A673 (cell line): Measurements from ENCODE around the gene DGKZ. TPM values are rescaled to one million over a fixed set of nuclear protein-coding genes. Genes with fewer than 3 reads are reported as not detected.

Experiments
- BruUV-seq: library from RNA; stranded (reverse); fragments of 400-500 nt; replicated peaks from 2 replicates; lab custom pipeline; 2021; lab: Mats Ljungman, UMichigan
- CTCF ChIA-PET: fragments of 300-600 bp; sonication (Branson Sonifier 250); formaldehyde crosslinking; loops from one replicate; lab custom pipeline; 2022; ENCODE audit warnings: antibody characterized with exemption; lab: Charles Lee
- POLR2A ChIA-PET: fragments of 300-600 bp; sonication (Branson Sonifier 250); formaldehyde crosslinking; loops from one replicate; lab custom pipeline; 2022; ENCODE audit warnings: antibody characterized with exemption; ENCODE audit not compliant: low non-redundant PET; lab: Charles Lee
- DNase-seq: peaks from one replicate; pipeline ENCODE4 v3.0.0-alpha.2; 2015; ENCODE audit warnings: low spot score
- H3K27ac ChIP-seq: fragments of 200-600 bp; sonication (generic); 2 replicates; pipeline ENCODE4 v1.5.1; 2016; ENCODE audit warnings: mixed run types, low read depth, mild to moderate bottlenecking, mixed read lengths, antibody characterized with exemption, low read length; ENCODE audit not compliant: poor library complexity, severe bottlenecking
- H3K27me3 ChIP-seq: fragments of 200-600 bp; sonication (generic); replicated peaks from 2 replicates; pipeline ENCODE4 v1.6.1; 2017; ENCODE audit warnings: mixed run types, low read depth, mild to moderate bottlenecking, mixed read lengths, antibody characterized with exemption, low read length; ENCODE audit not compliant: insufficient read depth, poor library complexity
- H3K36me3 ChIP-seq: fragments of 200-600 bp; sonication (generic); 2 replicates; pipeline ENCODE4 v1.6.1; 2016; ENCODE audit warnings: mixed run types, mild to moderate bottlenecking, mixed read lengths, antibody characterized with exemption, low read length; ENCODE audit not compliant: insufficient read depth, poor library complexity, severe bottlenecking
- H3K4me1 ChIP-seq: fragments of 200-600 bp; sonication (generic); 2 replicates; pipeline ENCODE4 v1.6.1; 2017; ENCODE audit warnings: mixed run types, mild to moderate bottlenecking, mixed read lengths, antibody characterized with exemption, low read length; ENCODE audit not compliant: insufficient read depth, poor library complexity, severe bottlenecking
- H3K4me3 ChIP-seq: fragments of 200-600 bp; sonication (generic); 2 replicates; pipeline ENCODE4 v1.5.1; 2016; ENCODE audit warnings: low read depth, mixed run types, mild to moderate bottlenecking, mixed read lengths, low read length; ENCODE audit not compliant: poor library complexity, severe bottlenecking
- H3K9me3 ChIP-seq: fragments of 200-600 bp; sonication (generic); 2 replicates; pipeline ENCODE4 v1.6.1; 2016; ENCODE audit warnings: mixed run types, low read depth, mild to moderate bottlenecking, mixed read lengths, antibody characterized with exemption, low read length; ENCODE audit not compliant: poor library complexity, severe bottlenecking
- CTCF ChIP-seq: fragments of 300-800, 200-600 bp; sonication (generic); conservative IDR thresholded peaks from 2 replicates; pipeline ENCODE4 v1.5.1; 2017; ENCODE audit warnings: low read depth, mild to moderate bottlenecking, antibody characterized with exemption, low read length, moderate library complexity, mixed read lengths
- EZH2 ChIP-seq: fragments of 200-600 bp; sonication (generic); IDR thresholded peaks from 2 replicates; pipeline ENCODE4 v1.6.1; 2017; ENCODE audit warnings: borderline replicate concordance, low read depth, mild to moderate bottlenecking, mixed read lengths, antibody characterized with exemption, low read length; ENCODE audit not compliant: poor library complexity, severe bottlenecking
- intact Hi-C: fragments of 100-400 bp; cut with micrococcal nuclease; formaldehyde crosslinking; loops from one replicate; pipeline ENCODE4 v1.10.0; 2022; ENCODE audit not compliant: unreplicated experiment
- total RNA-seq: library from RNA; stranded (reverse); gene quantifications from 2 replicates; pipeline ENCODE4 v1.2.3, GENCODE V29; 2021

DGKZ gene
- total RNA-seq, 1 experiment from 2014 or later, result 145 TPM

DNA sequence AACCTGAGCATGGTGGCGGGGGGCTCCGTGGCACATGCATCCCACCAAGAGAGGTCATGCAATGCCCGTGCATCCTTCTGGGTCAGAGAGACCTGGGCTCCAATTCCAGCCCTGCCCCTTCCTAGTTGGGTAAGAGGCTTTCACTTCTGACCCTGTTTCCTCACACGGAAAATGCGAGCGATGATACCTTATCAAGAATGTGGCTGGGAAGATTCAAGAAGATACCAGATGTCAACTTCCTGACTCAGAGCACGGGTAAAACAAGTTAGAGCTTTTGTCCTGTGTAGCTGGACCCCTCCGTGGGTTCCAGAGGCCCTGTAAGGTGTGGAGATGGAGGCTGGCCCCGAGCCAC lies 8.7 kb upstream of the DGKZ start:
- no TSS peak for BruUV-seq
- intact Hi-C loops, result no loop called here
- CTCF ChIA-PET, result interaction anchor here (0.8 to 1.0 kb wide), 3 partner anchors 9 to 14 kb away, joined by 3 to 10 read pairs (median 4); partner anchors contain the start of gene DGKZ
- no peak for TF ChIP-seq EZH2
- no peak for TF ChIP-seq CTCF
- POLR2A ChIA-PET, result no interaction called here
- Histone ChIP-seq H3K4me1 (peaks cover 45% of the 10 kb centered on the region), H3K9me3 (no peaks in the 10 kb centered on the region), H3K27ac (peak overlapping the region; percentile 5), H3K4me3 (no peak overlapping the region), H3K36me3 (no peaks in the 10 kb centered on the region), H3K27me3 (peaks cover 2% of the 10 kb centered on the region)
- DNase-seq, result no peak

- no TSS peak for BruUV-seq
- H3K4me1 ChIP-seq, result peaks cover 48% of the 10 kb centered on the region
- DNase-seq, result peak; percentile 89
- H3K27ac ChIP-seq, result peak overlapping the region; percentile 5
- H3K27me3 ChIP-seq, result no peaks in the 10 kb centered on the region
- TF ChIP-seq CTCF, result no peak
- H3K4me3 ChIP-seq, result no peak overlapping the region
- POLR2A ChIA-PET, result no interaction called here
- intact Hi-C loops, result no loop called here
- CTCF ChIA-PET, result interaction anchor here (0.8 kb wide), 1 partner anchor 13 kb away, joined by 10 read pairs; no protein-coding TSS in a partner anchor
- H3K36me3 ChIP-seq, result no peaks in the 10 kb centered on the region
- H3K9me3 ChIP-seq, result no peaks in the 10 kb centered on the region
Observed at GRCh38 chr11:46338988-46339666, 8.1 kb upstream of the DGKZ start.

DNA sequence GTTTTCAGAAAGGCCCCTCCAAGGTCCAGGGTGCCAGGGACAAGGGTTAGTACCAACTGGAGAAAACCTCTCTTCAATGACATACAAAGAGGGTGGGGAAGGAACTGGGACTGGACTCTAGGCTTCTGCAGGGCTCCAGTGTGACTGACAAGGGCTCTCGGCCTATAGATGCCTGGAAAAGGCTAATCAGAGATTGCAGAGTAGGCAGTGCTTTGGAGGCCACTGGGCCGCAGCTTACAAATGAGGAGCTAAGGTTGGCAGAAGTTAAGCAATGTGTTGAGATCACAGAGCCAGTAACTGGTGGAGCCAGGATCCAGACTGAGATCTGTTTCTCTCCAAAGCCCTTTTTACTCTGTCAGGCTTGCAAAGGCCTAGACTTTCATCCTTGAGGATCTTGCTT lies 7.4 kb upstream of the DGKZ start:
- Histone ChIP-seq H3K27me3 (no peaks in the 10 kb centered on the region), H3K4me3 (no peak overlapping the region), H3K27ac (peak overlapping the region; percentile 5), H3K9me3 (no peaks in the 10 kb centered on the region), H3K4me1 (peaks cover 49% of the 10 kb centered on the region), H3K36me3 (no peaks in the 10 kb centered on the region)
- ChIA-PET POLR2A (interaction anchor here (0.6 kb wide), 1 partner anchor 9 kb away, joined by 3 read pairs; no protein-coding TSS in a partner anchor), CTCF (no interaction called here)
- no TSS peak for BruUV-seq
- DNase-seq, result no peak
- TF ChIP-seq CTCF, result no peak
- TF ChIP-seq EZH2, result no peak
- intact Hi-C loops, result loop anchor here (10.0 kb wide), 1 partner anchor 825 kb away; no protein-coding TSS in a partner anchor
